Suprapubic skin (tissue), 4 donors: ENCODE measurements around the gene CTSZ. TPM values are rescaled to one million over a fixed set of nuclear protein-coding genes. Genes with fewer than 3 reads are reported as not detected.
A peak's percentile ranks its signal among the peaks of the same experiment; 100 is the strongest.
"Not testable (repeated sequence)": the region's sequence is repeated elsewhere in the genome, so short reads cannot be mapped to it uniquely, and the experiment has no call there.

Experiments
- DNase-seq, 2 donors: peaks; one replicate each; pipeline ENCODE4 v3.0.0-alpha.2; 2019; ENCODE audit warnings: low spot score in 2 of 2
- H3K27ac ChIP-seq: fragments of 200-600 bp; sonication (generic); one replicate; pipeline ENCODE4 v1.5.1; 2019
- H3K27me3 ChIP-seq: fragments of 200-600 bp; sonication (generic); one replicate; pipeline ENCODE4 v1.5.1; 2019
- H3K36me3 ChIP-seq: fragments of 200-600 bp; sonication (generic); one replicate; pipeline ENCODE4 v1.5.1; 2019
- H3K4me1 ChIP-seq: fragments of 200-600 bp; sonication (generic); one replicate; pipeline ENCODE4 v1.5.1; 2019
- H3K4me3 ChIP-seq: fragments of 200-600 bp; sonication (generic); one replicate; pipeline ENCODE4 v1.5.1; 2019; ENCODE audit warnings: mild to moderate bottlenecking
- H3K9me3 ChIP-seq: fragments of 200-600 bp; sonication (generic); one replicate; pipeline ENCODE4 v1.5.1; 2019
- EP300 ChIP-seq: sonication (generic); formaldehyde crosslinking; IDR thresholded peaks from one replicate; pipeline ENCODE4 v1.6.1; 2017; ENCODE audit warnings: antibody characterized with exemption
- POLR2A ChIP-seq, 2 donors: fragments of 450-650 bp; IDR thresholded peaks; one replicate each; pipeline ENCODE4 v1.6.1; 2017; ENCODE audit warnings: antibody characterized with exemption in 2 of 2, mild to moderate bottlenecking in 2 of 2, moderate library complexity in 2 of 2
- POLR2AphosphoS5 ChIP-seq, 3 donors: sonication (generic); formaldehyde crosslinking; IDR thresholded peaks; one replicate each; pipeline ENCODE4 v1.6.1; 2017; ENCODE audit warnings: antibody characterized with exemption in 3 of 3
- WGBS: methylation state at CpG from one replicate; pipeline ENCODE4 v1.1.5; 2018; 5-methylcytosine and 5-hydroxymethylcytosine counted together
- total RNA-seq, 4 donors: library from RNA; depleted of rRNA; stranded (reverse); fragments of >200 nt; gene quantifications; one replicate each; pipeline ENCODE4 v1.1.0, GENCODE V29; 2016
- TF ChIP-seq, protein P1 (sequence below), 2 donors: fragments of 200-600 bp in 1 of 2; fragments of 450-650 bp in 1 of 2; sonication (generic) in 1 of 2; IDR thresholded peaks; one replicate each; pipeline ENCODE4 v1.5.1; 2016 to 2019; ENCODE audit warnings: antibody characterized with exemption in 2 of 2, mild to moderate bottlenecking in 1 of 2, moderate library complexity in 1 of 2

The CTSZ gene
- total RNA-seq, 4 donors from 2014 or later = 25.6 to 38.7 (median 34.7) TPM

DNA sequence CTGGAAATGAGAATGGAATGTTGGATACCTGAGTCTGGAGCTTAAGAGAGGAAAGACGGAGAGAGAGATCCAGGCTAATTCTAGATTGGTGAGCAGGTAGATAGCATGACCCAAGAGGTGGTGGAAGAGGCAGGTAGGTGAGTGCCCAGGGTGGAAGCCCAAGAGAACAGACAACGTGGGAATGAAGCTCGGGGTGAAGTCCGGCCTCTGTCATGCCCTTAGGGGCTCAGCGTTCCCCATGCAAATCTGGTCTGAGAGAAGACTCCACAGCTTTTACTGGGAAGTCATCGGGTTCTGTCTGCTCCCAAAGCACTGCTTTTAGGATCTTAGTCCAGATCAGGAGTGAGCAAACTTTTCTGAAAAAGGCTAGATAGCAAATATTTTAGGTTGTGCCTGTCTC lies 22.4 kb downstream of the CTSZ start:
- no peaks in the 10 kb centered on the region for H3K27me3 ChIP-seq
- 77% methylated on average over 6 of the region's 6 CpGs for WGBS
- H3K9me3 ChIP-seq = no peaks in the 10 kb centered on the region
- peaks cover 35% of the 10 kb centered on the region for H3K36me3 ChIP-seq
- no peak overlapping the region for H3K27ac ChIP-seq
- H3K4me3 ChIP-seq = no peak overlapping the region
- TF ChIP-seq POLR2A (IDR thresholded peaks at IDR 0.05) (no peak), EP300 (no peak), POLR2AphosphoS5 (IDR thresholded peaks at IDR 0.05) (no peak)
- TF ChIP-seq, protein P1, sequence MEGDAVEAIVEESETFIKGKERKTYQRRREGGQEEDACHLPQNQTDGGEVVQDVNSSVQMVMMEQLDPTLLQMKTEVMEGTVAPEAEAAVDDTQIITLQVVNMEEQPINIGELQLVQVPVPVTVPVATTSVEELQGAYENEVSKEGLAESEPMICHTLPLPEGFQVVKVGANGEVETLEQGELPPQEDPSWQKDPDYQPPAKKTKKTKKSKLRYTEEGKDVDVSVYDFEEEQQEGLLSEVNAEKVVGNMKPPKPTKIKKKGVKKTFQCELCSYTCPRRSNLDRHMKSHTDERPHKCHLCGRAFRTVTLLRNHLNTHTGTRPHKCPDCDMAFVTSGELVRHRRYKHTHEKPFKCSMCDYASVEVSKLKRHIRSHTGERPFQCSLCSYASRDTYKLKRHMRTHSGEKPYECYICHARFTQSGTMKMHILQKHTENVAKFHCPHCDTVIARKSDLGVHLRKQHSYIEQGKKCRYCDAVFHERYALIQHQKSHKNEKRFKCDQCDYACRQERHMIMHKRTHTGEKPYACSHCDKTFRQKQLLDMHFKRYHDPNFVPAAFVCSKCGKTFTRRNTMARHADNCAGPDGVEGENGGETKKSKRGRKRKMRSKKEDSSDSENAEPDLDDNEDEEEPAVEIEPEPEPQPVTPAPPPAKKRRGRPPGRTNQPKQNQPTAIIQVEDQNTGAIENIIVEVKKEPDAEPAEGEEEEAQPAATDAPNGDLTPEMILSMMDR (IDR thresholded peaks at IDR 0.05) = no peak
- H3K4me1 ChIP-seq = peaks cover 39% of the 10 kb centered on the region
- peak in 1 of 2 donors; percentile 28 for DNase-seq

- H3K9me3 ChIP-seq, H3K27me3 ChIP-seq, H3K27ac ChIP-seq, H3K4me3 ChIP-seq: not testable (repeated sequence)
- WGBS = 95% methylated on average over 12 of the region's 12 CpGs
- Histone ChIP-seq H3K4me1 (peaks cover 39% of the 10 kb centered on the region), H3K36me3 (peaks cover 19% of the 10 kb centered on the region)
- DNase-seq = peak in 1 of 2 donors; percentile 8
Observed at GRCh38 chr20:58983115-58983468, 24.0 kb downstream of the CTSZ start.

DNA sequence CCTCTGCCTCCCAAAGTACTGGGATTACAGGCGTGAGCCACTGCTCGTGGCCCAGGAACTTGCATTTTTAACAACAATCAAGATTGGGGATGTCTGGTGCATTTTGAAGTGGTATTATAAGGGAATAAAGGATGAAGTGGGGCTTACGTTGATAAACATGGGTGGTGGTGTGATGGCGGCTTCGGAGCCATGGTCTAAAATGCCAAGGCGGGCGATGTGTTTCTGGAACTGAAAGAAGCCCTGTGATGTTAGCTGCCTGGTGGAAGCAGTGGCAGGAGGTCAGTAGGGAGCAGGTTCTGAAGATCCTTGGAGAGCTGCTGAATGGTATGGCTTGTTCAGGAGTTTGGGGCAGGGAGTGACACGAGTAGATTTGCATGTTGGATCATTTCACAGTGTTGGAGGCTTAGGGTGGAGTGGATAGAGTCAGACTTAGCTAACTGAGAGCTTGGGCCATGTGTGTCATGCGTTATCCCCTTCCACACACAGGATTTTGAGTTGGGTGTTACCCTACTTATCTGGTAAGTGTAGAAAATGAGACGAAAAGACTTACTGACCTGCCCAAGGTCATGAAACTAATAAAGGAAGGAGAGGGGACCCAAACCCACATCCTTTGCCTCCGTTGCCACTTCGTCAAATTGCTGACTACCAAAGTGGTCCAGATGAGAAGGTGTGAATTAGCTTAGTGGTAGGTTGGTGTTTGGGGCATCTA lies 24.5 kb downstream of the CTSZ start:
- peak overlapping the region; percentile 83 for H3K4me3 ChIP-seq
- H3K27ac ChIP-seq = no peak overlapping the region
- no peaks in the 10 kb centered on the region for H3K9me3 ChIP-seq
- peaks cover 14% of the 10 kb centered on the region for H3K36me3 ChIP-seq
- peak in 1 of 2 donors; percentile 67 for DNase-seq
- TF ChIP-seq POLR2A (IDR thresholded peaks at IDR 0.05) (no peak), POLR2AphosphoS5 (IDR thresholded peaks at IDR 0.05) (no peak)
- WGBS = 87% methylated on average over 12 of the region's 12 CpGs
- no peaks in the 10 kb centered on the region for H3K27me3 ChIP-seq
- H3K4me1 ChIP-seq = peaks cover 39% of the 10 kb centered on the region

DNA sequence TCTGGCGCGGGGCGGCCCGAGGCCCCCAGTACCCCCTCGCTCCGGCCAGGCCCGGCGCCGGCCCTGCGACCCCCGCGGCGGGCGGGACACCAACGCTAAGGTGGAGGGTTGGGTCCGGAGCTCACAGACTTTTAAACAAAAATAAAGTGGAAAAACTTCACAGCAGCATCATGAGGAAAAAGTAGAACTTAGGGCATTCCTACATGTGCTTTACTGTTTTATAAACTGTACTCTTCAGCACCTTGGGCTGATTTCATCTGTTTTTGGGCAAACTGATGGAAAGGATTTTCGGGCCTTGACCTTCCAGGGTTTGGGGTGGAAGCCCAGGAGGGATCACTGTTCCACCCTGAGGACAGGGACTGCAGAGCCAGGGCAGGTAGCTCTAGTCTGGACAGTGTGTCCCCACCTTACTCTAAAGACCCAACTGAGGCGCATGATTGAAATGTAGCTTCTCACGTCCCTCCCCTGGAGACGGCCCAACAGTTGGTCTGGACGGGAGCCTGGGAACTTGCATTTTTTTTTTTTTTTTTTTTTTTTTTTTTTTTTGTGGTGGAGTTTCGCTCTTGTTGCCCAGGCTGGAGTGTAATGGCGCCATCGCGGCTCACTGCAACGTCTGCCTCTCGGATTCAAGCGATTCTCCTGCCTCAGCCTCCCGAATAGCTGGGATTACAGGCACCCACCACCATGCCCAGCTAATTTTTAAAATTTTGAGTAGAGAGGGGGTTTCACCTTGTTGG lies 25.3 kb downstream of the CTSZ start:
- no peaks in the 10 kb centered on the region for H3K27me3 ChIP-seq
- peak overlapping the region; percentile 86 for H3K27ac ChIP-seq
- 27% methylated on average over 20 of the region's 29 CpGs for WGBS
- H3K4me3 ChIP-seq = peak overlapping the region; percentile 83
- DNase-seq = peak in 1 of 2 donors; percentile 65
- H3K36me3 ChIP-seq = peaks cover 7% of the 10 kb centered on the region
- H3K4me1 ChIP-seq = peaks cover 39% of the 10 kb centered on the region
- no peak for TF ChIP-seq POLR2A (IDR thresholded peaks at IDR 0.05)
- TF ChIP-seq EP300 = no peak
- TF ChIP-seq POLR2AphosphoS5 (IDR thresholded peaks at IDR 0.05) = no peak
- TF ChIP-seq, protein P1 (IDR thresholded peaks at IDR 0.05) = no peak
- no peaks in the 10 kb centered on the region for H3K9me3 ChIP-seq

DNA sequence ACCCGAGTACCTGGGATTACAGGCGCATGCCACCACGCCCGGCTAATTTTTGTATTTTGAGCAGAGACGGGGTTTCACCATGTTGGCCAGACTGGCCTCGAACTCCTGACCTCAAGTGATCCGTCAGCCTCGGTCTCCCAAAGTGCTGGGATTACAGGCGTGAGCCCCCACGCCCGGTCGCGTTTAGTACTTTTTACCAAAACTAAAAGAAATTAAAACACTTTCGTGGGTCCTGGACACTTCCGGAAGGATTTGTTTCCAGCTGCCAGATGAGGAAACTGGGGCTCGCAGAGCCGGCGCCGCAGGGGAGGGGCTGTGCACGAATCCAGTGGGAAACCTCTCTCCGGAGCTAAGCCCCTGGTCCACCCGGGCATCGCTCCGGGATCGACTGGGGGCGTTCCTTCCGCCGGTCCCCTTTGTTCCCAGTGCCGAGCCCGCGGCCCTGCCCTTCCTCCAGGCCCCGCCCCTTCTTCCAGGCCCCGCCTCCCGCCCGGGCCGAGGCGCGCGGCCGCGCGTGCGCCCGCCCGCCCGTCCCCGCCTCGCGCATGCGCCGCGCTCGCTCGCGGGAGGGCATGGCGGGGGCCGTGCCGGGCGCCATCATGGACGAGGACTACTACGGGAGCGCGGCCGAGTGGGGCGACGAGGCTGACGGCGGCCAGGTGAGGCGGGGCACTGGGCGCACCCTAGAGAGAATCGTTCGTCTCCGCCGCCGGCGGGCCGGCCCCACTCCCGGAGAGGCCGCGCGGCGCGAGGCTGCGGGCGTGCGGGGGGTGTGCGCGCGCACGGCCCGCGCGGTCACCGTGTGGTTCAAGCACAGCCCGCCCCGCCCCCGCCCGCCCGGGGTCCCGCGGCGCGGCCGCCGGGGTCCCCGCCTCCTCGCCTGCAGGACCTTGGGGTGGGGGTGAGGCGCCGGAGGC lies 26.1 kb downstream of the CTSZ start, which contains the start of gene NELFCD:
Gene NELFCD (plus strand): TSS at position 546 of the 917 bp plus-strand sequence. CDS start 54 bp downstream, at position 600.
- no peaks in the 10 kb centered on the region for H3K36me3 ChIP-seq
- H3K27me3 ChIP-seq = no peaks in the 10 kb centered on the region
- TF ChIP-seq POLR2A (IDR thresholded peaks at IDR 0.05) (peak in 1 of 2 donors; percentile 39), EP300 (no peak), POLR2AphosphoS5 (IDR thresholded peaks at IDR 0.05) (no peak)
- TF ChIP-seq, protein P1 (IDR thresholded peaks at IDR 0.05) = no peak
- H3K4me1 ChIP-seq = peaks cover 39% of the 10 kb centered on the region
- H3K4me3 ChIP-seq = peak within 1 kb of the TSS; percentile 83
- peak; percentile 90 for DNase-seq
- 23% methylated on average over 25 of the region's 109 CpGs for WGBS
- H3K27ac ChIP-seq = peak within 1 kb of the TSS; percentile 86
- H3K9me3 ChIP-seq = no peaks in the 10 kb centered on the region
